ENCODE measurements around the gene POU5F2.

The POU5F2 gene

GRCh38 chr5:93726595-93726994, 14.8 kb downstream of the POU5F2 start:
- TF ChIP-seq POLR2A (IDR thresholded peaks at IDR 0.05; ENCODE audit: low read length) (no peak), GATA1 (IDR thresholded peaks at IDR 0.05; ENCODE audit: low read depth, low read length) (no peak)
- DNase-seq: no peak

- DNase-seq: no peak
- TF ChIP-seq GATA1 (IDR thresholded peaks at IDR 0.05; ENCODE audit: low read depth, low read length) (no peak), POLR2A (IDR thresholded peaks at IDR 0.05; ENCODE audit: low read length) (no peak)
Observed at GRCh38 chr5:93724791-93725190, 16.6 kb downstream of the POU5F2 start.

- DNase-seq: no peak
- TF ChIP-seq POLR2A (IDR thresholded peaks at IDR 0.05; ENCODE audit: low read length) (no peak), GATA1 (IDR thresholded peaks at IDR 0.05; ENCODE audit: low read depth, low read length) (no peak)
Observed at GRCh38 chr5:93723681-93724080, 17.7 kb downstream of the POU5F2 start.

- TF ChIP-seq GATA1 (IDR thresholded peaks at IDR 0.05; ENCODE audit: low read depth, low read length): no peak
- no peak for TF ChIP-seq POLR2A (IDR thresholded peaks at IDR 0.05; ENCODE audit: low read length)
- DNase-seq: peak; percentile 14 to 52
Observed at GRCh38 chr5:93723005-93723404, 18.4 kb downstream of the POU5F2 start.

GRCh38 chr5:93722588-93722987, 18.8 kb downstream of the POU5F2 start:
- TF ChIP-seq POLR2A (IDR thresholded peaks at IDR 0.05; ENCODE audit: low read length): no peak
- TF ChIP-seq GATA1 (IDR thresholded peaks at IDR 0.05; ENCODE audit: low read depth, low read length): no peak
- DNase-seq: no peak

GRCh38 chr5:93721511-93721910, 19.9 kb downstream of the POU5F2 start:
- DNase-seq: no peak
- TF ChIP-seq POLR2A (IDR thresholded peaks at IDR 0.05; ENCODE audit: low read length) (no peak), GATA1 (IDR thresholded peaks at IDR 0.05; ENCODE audit: low read depth, low read length) (no peak)

GRCh38 chr5:93721071-93721470, 20.3 kb downstream of the POU5F2 start:
- DNase-seq: no peak
- no peak for TF ChIP-seq GATA1 (IDR thresholded peaks at IDR 0.05; ENCODE audit: low read depth, low read length)
- TF ChIP-seq POLR2A (IDR thresholded peaks at IDR 0.05; ENCODE audit: low read length): no peak

- no peak for TF ChIP-seq GATA1 (IDR thresholded peaks at IDR 0.05; ENCODE audit: low read depth, low read length)
- TF ChIP-seq POLR2A (IDR thresholded peaks at IDR 0.05; ENCODE audit: low read length): no peak
- DNase-seq: no peak
Observed at GRCh38 chr5:93717162-93717561, 24.2 kb downstream of the POU5F2 start.

DNA sequence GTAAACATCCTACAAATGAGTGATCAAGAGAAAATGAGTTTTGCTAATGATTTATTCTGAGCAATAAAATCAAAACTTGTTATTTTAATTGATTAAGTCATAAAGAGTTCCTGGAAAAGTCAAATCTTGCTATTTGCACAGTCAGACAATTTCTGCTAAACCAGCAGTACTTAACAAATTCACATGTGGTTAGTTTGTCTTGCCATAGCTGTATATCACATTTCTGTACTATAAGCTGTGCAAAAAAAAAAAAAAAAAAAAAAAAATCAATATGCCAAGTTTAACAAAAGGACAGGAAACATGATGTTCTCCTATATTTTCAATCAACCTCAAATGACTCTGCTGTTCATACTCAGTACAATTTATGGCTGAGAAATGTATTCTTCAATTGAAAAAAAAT, 24.9 kb downstream of the POU5F2 start:
- no peak for DNase-seq
- TF ChIP-seq POLR2A (IDR thresholded peaks at IDR 0.05; ENCODE audit: low read length): no peak
- no peak for TF ChIP-seq GATA1 (IDR thresholded peaks at IDR 0.05; ENCODE audit: low read depth, low read length)

DNA sequence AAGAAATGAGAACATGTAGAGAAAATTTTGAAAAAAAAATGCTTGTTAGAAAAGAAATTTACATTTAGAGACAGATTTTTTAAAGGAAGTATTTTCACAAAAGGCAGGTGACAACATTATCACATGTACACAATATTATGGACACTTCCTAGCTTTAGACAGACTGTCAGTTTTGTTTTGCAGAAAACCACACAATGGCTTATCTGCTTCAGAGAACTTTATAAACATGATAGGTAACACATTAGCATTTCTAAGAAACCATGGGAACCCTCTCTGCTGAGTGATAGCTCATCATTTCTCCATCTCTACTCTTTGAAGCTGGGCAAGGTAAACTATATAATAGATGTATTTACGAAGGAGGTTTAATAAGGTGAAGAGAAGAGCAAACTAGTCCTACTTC, 25.6 kb downstream of the POU5F2 start:
- TF ChIP-seq POLR2A (IDR thresholded peaks at IDR 0.05; ENCODE audit: low read length): no peak
- no peak for TF ChIP-seq GATA1 (IDR thresholded peaks at IDR 0.05; ENCODE audit: low read depth, low read length)
- DNase-seq: no peak

GRCh38 chr5:93715327-93715726, 26.1 kb downstream of the POU5F2 start:
- TF ChIP-seq GATA1 (IDR thresholded peaks at IDR 0.05; ENCODE audit: low read depth, low read length) (no peak), POLR2A (IDR thresholded peaks at IDR 0.05; ENCODE audit: low read length) (no peak)
- no peak for DNase-seq

DNA sequence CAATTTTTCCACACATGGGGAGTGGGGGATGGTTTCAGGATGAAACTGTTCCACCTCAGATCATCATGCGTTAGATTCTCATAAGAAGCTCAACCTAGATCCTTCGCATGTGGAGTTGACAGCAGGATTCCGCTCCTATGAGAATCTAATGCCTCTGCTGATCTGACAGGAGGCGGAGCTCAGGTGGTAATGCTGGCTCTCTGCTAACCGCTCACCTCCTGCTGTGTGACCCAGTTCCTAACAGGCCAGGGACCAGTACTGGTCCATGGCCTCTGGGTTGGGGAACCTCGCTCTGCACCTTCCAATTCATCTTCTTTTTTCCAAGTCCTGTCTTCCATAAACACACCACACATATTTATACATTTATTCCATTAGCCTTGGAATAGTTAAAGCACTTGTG, 33.0 kb downstream of the POU5F2 start:
- TF ChIP-seq POLR2A (IDR thresholded peaks at IDR 0.05; ENCODE audit: low read length) (no peak), GATA1 (IDR thresholded peaks at IDR 0.05; ENCODE audit: low read depth, low read length) (no peak)
- DNase-seq: no peak

DNA sequence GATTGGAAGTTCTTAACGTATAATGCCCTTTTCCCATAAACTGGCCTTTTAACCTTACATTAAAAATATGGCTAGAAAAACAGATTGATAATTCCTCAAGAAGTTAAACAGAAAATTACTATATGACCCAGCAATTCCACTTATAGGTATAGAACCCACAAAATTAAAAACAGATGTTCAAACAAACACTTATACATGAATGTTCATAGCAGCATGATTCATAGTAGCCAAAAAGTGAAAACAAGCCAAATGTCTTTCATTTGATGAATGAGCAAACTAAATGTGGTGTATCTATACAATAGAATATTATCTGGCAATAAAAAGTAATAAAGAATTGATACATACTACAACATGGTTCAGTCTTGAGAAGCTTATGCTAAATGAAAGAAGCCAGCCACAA, 35.5 kb downstream of the POU5F2 start:
- DNase-seq: no peak
- TF ChIP-seq GATA1 (IDR thresholded peaks at IDR 0.05; ENCODE audit: low read depth, low read length) (no peak), POLR2A (IDR thresholded peaks at IDR 0.05; ENCODE audit: low read length) (no peak)

DNA sequence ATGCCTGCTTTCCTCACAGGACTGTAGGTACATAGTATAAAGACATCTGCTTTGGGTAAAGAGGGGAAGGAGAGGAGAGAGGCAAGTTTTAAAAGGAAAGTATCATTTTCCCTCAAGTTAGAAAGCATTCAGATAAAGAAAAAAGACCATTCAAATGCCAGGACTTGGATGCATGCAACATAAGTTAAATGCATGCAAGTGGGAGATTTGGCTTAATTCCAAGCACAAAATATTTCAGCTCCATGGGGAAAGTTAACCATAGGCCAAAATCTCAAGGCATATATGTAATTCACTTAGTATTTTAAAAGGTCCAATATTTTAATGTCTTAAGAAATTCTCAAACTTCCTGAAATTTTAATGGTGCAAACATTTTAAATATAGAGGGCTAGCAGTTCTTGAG, 36.4 kb downstream of the POU5F2 start:
- no peak for DNase-seq
- TF ChIP-seq POLR2A (IDR thresholded peaks at IDR 0.05; ENCODE audit: low read length) (no peak), GATA1 (IDR thresholded peaks at IDR 0.05; ENCODE audit: low read depth, low read length) (no peak)

- no peak for DNase-seq
- TF ChIP-seq GATA1 (IDR thresholded peaks at IDR 0.05; ENCODE audit: low read depth, low read length) (no peak), POLR2A (IDR thresholded peaks at IDR 0.05; ENCODE audit: low read length) (no peak)
Observed at GRCh38 chr5:93691997-93692396, 49.4 kb downstream of the POU5F2 start.

All from erythroblast (primary cell).